ENCODE results near the gene TNPO3. TPM values are rescaled to one million over a fixed set of nuclear protein-coding genes. Genes with fewer than 3 reads are reported as not detected.
"Not testable (repeated sequence)": the region's sequence is repeated elsewhere in the genome, so short reads cannot be mapped to it uniquely, and the experiment has no call there.

Gene TNPO3
- total RNA-seq, 1 donor from 2014 or later: 103 TPM

GRCh38 chr7:128961030-128961659 is 93.8 kb downstream of the TNPO3 start:
- DNase-seq (ENCODE audit: low read depth): no peak

- DNase-seq (ENCODE audit: low read depth): no peak
Measured at GRCh38 chr7:128959296-128959695, 95.6 kb downstream of the TNPO3 start.

- DNase-seq (ENCODE audit: low read depth): no peak
Measured at GRCh38 chr7:128955981-128956380, 98.9 kb downstream of the TNPO3 start.

- DNase-seq (ENCODE audit: low read depth): no peak
Measured at GRCh38 chr7:128954830-128955802, 99.8 kb downstream of the TNPO3 start.

- no peak for DNase-seq (ENCODE audit: low read depth)
Measured at GRCh38 chr7:128954150-128954549, 100.8 kb downstream of the TNPO3 start.

- DNase-seq (ENCODE audit: low read depth): no peak
Measured at GRCh38 chr7:128951296-128951695, 103.6 kb downstream of the TNPO3 start.

- DNase-seq (ENCODE audit: low read depth): no peak
Measured at GRCh38 chr7:128948976-128949760, 105.7 kb downstream of the TNPO3 start.

GRCh38 chr7:128948312-128948973 is 106.5 kb downstream of the TNPO3 start:
- DNase-seq (ENCODE audit: low read depth): no peak

- no peak for DNase-seq (ENCODE audit: low read depth)
Measured at GRCh38 chr7:128947854-128948253, 107.1 kb downstream of the TNPO3 start.

GRCh38 chr7:128946936-128947830 is 107.7 kb downstream of the TNPO3 start:
- no peak for DNase-seq (ENCODE audit: low read depth)

GRCh38 chr7:128945668-128946366 is 109.1 kb downstream of the TNPO3 start:
- no peak for DNase-seq (ENCODE audit: low read depth)

- DNase-seq (ENCODE audit: low read depth): no peak
Measured at GRCh38 chr7:128944487-128945236, 110.2 kb downstream of the TNPO3 start.

- not testable (repeated sequence) for DNase-seq (ENCODE audit: low read depth)
Measured at GRCh38 chr7:128943251-128943650, 111.7 kb downstream of the TNPO3 start.

- no peak for DNase-seq (ENCODE audit: low read depth)
Measured at GRCh38 chr7:128941946-128942526, 112.9 kb downstream of the TNPO3 start.

- DNase-seq (ENCODE audit: low read depth): no peak
Measured at GRCh38 chr7:128941323-128941890, 113.5 kb downstream of the TNPO3 start.

GRCh38 chr7:128940494-128941322 is 114.2 kb downstream of the TNPO3 start:
- DNase-seq (ENCODE audit: low read depth): no peak

GRCh38 chr7:128939861-128940410 is 115.0 kb downstream of the TNPO3 start:
- no peak for DNase-seq (ENCODE audit: low read depth)
